Measurements from ENCODE around the gene PLEKHD1.

DNA sequence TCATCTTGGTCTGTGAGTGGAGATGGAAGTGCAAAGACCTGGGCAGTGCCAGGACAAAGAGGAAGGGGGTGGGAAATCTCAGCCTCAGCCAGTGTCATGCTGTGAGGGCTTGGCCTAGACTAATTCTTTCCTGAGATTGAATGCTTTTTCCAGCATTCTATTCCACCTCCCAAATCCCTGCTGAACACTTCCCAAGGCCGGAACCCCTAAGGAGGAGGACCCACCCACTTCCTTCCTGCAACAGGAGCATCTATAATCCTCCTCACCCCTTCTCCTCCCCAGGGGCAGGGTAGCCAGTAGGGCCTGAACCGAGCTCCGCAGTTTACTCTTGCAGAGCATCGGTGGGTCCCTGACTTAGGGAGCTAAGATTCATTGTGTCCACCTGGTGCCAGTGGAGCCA lies 3.2 kb downstream of the PLEKHD1 start:
- TF ChIP-seq, protein P1, sequence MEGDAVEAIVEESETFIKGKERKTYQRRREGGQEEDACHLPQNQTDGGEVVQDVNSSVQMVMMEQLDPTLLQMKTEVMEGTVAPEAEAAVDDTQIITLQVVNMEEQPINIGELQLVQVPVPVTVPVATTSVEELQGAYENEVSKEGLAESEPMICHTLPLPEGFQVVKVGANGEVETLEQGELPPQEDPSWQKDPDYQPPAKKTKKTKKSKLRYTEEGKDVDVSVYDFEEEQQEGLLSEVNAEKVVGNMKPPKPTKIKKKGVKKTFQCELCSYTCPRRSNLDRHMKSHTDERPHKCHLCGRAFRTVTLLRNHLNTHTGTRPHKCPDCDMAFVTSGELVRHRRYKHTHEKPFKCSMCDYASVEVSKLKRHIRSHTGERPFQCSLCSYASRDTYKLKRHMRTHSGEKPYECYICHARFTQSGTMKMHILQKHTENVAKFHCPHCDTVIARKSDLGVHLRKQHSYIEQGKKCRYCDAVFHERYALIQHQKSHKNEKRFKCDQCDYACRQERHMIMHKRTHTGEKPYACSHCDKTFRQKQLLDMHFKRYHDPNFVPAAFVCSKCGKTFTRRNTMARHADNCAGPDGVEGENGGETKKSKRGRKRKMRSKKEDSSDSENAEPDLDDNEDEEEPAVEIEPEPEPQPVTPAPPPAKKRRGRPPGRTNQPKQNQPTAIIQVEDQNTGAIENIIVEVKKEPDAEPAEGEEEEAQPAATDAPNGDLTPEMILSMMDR (IDR thresholded peaks at IDR 0.05): no peak
- no peak for TF ChIP-seq POLR2A (IDR thresholded peaks at IDR 0.05)

Measured in right lobe of liver (tissue), 4 donors.